ENCODE results near the gene IFI27L1. TPM values are rescaled to one million over a fixed set of nuclear protein-coding genes. Genes with fewer than 3 reads are reported as not detected.

Gene IFI27L1
- total and polyA plus RNA-seq, 2 donors: 7.2 to 18.9 TPM

DNA sequence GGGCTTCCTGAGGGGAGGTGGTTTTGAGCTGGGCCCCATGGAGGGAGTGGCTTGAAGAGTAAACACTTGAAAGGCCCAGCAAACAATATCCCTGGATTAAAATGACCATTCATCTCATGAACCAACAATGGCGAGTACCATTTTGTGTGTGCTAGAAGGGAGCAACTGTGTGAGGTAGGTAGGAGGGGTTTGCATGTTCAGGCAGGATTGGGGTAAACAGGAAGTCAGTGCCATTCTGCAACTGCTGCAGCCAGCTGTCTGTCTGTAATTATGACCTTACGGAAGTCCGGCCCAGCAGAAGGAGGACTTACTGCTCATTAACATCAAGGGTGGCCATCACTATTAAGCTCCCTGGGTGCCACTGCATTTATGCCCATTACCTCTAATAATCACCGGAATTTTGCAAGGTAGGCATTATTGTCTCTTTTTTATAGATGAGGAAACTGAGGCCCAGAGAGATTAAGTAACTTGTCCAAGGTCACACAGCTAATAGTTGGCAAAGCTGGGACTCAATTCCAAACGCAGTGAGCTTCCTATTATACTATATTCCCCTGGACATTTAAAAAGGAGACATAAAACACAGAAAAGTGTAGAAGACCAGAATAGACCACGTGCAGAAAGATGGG, 64.9 kb downstream of the IFI27L1 start:
- Histone ChIP-seq H3K27ac (ENCODE audit: low read depth) (no peak overlapping the region), H3K4me1 (ENCODE audit: insufficient read depth) (no peaks in the 10 kb centered on the region), H3K4me3 (ENCODE audit: low read depth, low read length) (no peak overlapping the region), H3K36me3 (ENCODE audit: insufficient read depth) (no peaks in the 10 kb centered on the region)
- WGBS: 67% methylated on average over 6 of the region's 6 CpGs
- no peak for DNase-seq (ENCODE audit: extremely low spot score)

Other genes starting within 250 kb of the IFI27L1 start
- not detected for gene FAM181A, start 154.0 kb upstream of the IFI27L1 start, total RNA-seq
- not detected for gene FAM181A, start 154.0 kb upstream of the IFI27L1 start, polyA plus RNA-seq
- gene ASB2, start 104.7 kb upstream of the IFI27L1 start, total RNA-seq: 32.3 TPM
- 72.7 TPM for gene ASB2, start 104.7 kb upstream of the IFI27L1 start, polyA plus RNA-seq
- gene CCDC197, start 84.0 kb upstream of the IFI27L1 start, total RNA-seq: not detected
- gene CCDC197, start 84.0 kb upstream of the IFI27L1 start, polyA plus RNA-seq: not detected
- gene OTUB2, start 55.0 kb upstream of the IFI27L1 start, total RNA-seq: 2.0 TPM
- 0.41 TPM for gene OTUB2, start 55.0 kb upstream of the IFI27L1 start, polyA plus RNA-seq
- gene DDX24, start 108 bp upstream of the IFI27L1 start, total RNA-seq: 55.1 TPM
- gene DDX24, start 108 bp upstream of the IFI27L1 start, polyA plus RNA-seq: 144 TPM
- gene IFI27, start 29.4 kb downstream of the IFI27L1 start, total RNA-seq: 19.9 TPM
- gene IFI27, start 29.4 kb downstream of the IFI27L1 start, polyA plus RNA-seq: 417 TPM
- 16.6 TPM for gene IFI27L2, start 48.3 kb downstream of the IFI27L1 start, total RNA-seq
- gene IFI27L2, start 48.3 kb downstream of the IFI27L1 start, polyA plus RNA-seq: 77.6 TPM
- gene PPP4R4, start 93.0 kb downstream of the IFI27L1 start, total RNA-seq: 0.37 TPM
- 0.63 TPM for gene PPP4R4, start 93.0 kb downstream of the IFI27L1 start, polyA plus RNA-seq
- gene SERPINA10, start 212.0 kb downstream of the IFI27L1 start, total RNA-seq: not detected
- gene SERPINA10, start 212.0 kb downstream of the IFI27L1 start, polyA plus RNA-seq: 0.10 TPM
- gene SERPINA6, start 242.0 kb downstream of the IFI27L1 start, total RNA-seq: not detected
- gene SERPINA6, start 242.0 kb downstream of the IFI27L1 start, polyA plus RNA-seq: 0.14 TPM